GM12878 (cell line): Measurements from ENCODE around the gene SHISA6. TPM values are rescaled to one million over a fixed set of nuclear protein-coding genes. Genes with fewer than 3 reads are reported as not detected.
A peak's percentile ranks its signal among the peaks of the same experiment; 100 is the strongest.

ENCODE experiments used
- ATAC-seq: fragments of 200-7000 bp; cut with Tn5 transposase; 3 replicates; pipeline ENCODE4 v1.9.1; 2020; ENCODE audit warnings: mild to moderate bottlenecking, moderate library complexity
- BruUV-seq: library from RNA; stranded (reverse); fragments of 400-500 nt; replicated peaks from 2 replicates; lab custom pipeline; 2021; lab: Mats Ljungman, UMichigan
- CTCF ChIA-PET: fragments of 300-600 bp; sonication (Branson Sonifier 250); formaldehyde crosslinking; extraction: SDS; loops from one replicate; lab custom pipeline; 2021; ENCODE audit warnings: inconsistent platforms; lab: Yijun Ruan, JAX
- POLR2A ChIA-PET: fragments of 350-600 bp; formaldehyde crosslinking; extraction: SDS; loops from one replicate; lab custom pipeline; 2021; ENCODE audit warnings: inconsistent platforms; lab: Charles Lee
- RAD21 ChIA-PET: fragments of 300-600 bp; sonication (Branson Sonifier 250); formaldehyde crosslinking; loops from one replicate; lab custom pipeline; 2023; ENCODE audit warnings: antibody characterized with exemption; ENCODE audit not compliant: unreplicated experiment; lab: Charles Lee
- SMC1A ChIA-PET: fragments of 300-600 bp; sonication (Branson Sonifier 250); formaldehyde crosslinking; loops from one replicate; lab custom pipeline; 2023; ENCODE audit not compliant: unreplicated experiment, uncharacterized antibody; lab: Charles Lee
- DNase-seq: peaks from one replicate; pipeline ENCODE4 v3.0.0-alpha.2; 2011; ENCODE audit warnings: low read depth, low spot score
- FAIRE-seq: peaks from 3 replicates; lab custom pipeline; 2011; peaks lifted over from hg19 to GRCh38; lab: Jason Lieb, UNC
- H2AFZ ChIP-seq: 2 replicates; pipeline ENCODE4 v1.6.0; 2011; ENCODE audit warnings: low read depth, low read length, control low read depth; ENCODE audit not compliant: control insufficient read depth
- H3K27ac ChIP-seq: 2 replicates; pipeline ENCODE4 v1.5.1; 2011; ENCODE audit warnings: control low read depth; ENCODE audit not compliant: control insufficient read depth, insufficient read depth
- H3K27me3 ChIP-seq, 2 experiments: replicated peaks in 1 of 2; 2 replicates each; pipeline versions ENCODE4 v1.6.0 to v1.6.1; 2011; ENCODE audit warnings: low read length in 1 of 2; ENCODE audit not compliant: control insufficient read depth in 2 of 2, insufficient read depth in 2 of 2
- H3K36me3 ChIP-seq, 2 experiments: 2 replicates each; pipeline ENCODE4 v1.5.1; 2011; ENCODE audit warnings: low read length in 1 of 2; ENCODE audit not compliant: control insufficient read depth in 2 of 2, insufficient read depth in 2 of 2
- H3K4me1 ChIP-seq: 2 replicates; pipeline ENCODE4 v1.6.1; 2011; ENCODE audit warnings: mild to moderate bottlenecking, low read length, moderate library complexity, mixed read lengths; ENCODE audit not compliant: control insufficient read depth, insufficient read depth
- H3K4me2 ChIP-seq: 2 replicates; pipeline ENCODE4 v1.6.0; 2011; ENCODE audit warnings: control low read depth; ENCODE audit not compliant: control insufficient read depth, insufficient read depth
- H3K4me3 ChIP-seq: fragments of 200-600 bp; sonication (generic); 2 replicates; pipeline ENCODE4 v1.5.1; 2016
- H3K79me2 ChIP-seq: 2 replicates; pipeline ENCODE4 v1.6.0; 2011; ENCODE audit warnings: low read length; ENCODE audit not compliant: control insufficient read depth, insufficient read depth
- H3K9ac ChIP-seq: 2 replicates; pipeline ENCODE4 v1.8.0; 2011; ENCODE audit warnings: low read length, control low read depth, mixed read lengths; ENCODE audit not compliant: control insufficient read depth, insufficient read depth
- H3K9me3 ChIP-seq: replicated peaks from 3 replicates; pipeline ENCODE4 v1.5.1; 2011; ENCODE audit warnings: mild to moderate bottlenecking, low read length; ENCODE audit not compliant: control insufficient read depth, insufficient read depth
- H4K20me1 ChIP-seq: 2 replicates; pipeline ENCODE4 v1.6.0; 2011; ENCODE audit not compliant: control insufficient read depth, insufficient read depth
- CHD4 ChIP-seq: fragments of 200-600 bp; sonication (generic); IDR thresholded peaks from 2 replicates; pipeline ENCODE4 v1.6.1; 2016; ENCODE audit warnings: mild to moderate bottlenecking
- MEF2B ChIP-seq: fragments of 450-650 bp; IDR thresholded peaks from 2 replicates; pipeline ENCODE4 v1.6.1; 2018; ENCODE audit warnings: mild to moderate bottlenecking, moderate library complexity; ENCODE audit not compliant: partially characterized antibody, poor library complexity, severe bottlenecking
- TCF3 ChIP-seq: IDR thresholded peaks from 2 replicates; pipeline ENCODE4 v1.6.1; 2012; ENCODE audit warnings: low read depth, mild to moderate bottlenecking, low read length, borderline replicate concordance; ENCODE audit not compliant: insufficient read depth
- WRNIP1 ChIP-seq: IDR thresholded peaks from 2 replicates; pipeline ENCODE4 v1.6.1; 2011; ENCODE audit warnings: low read depth, low read length, improper control_type of control experiment, borderline replicate concordance
- WGBS: methylation state at CpG from one replicate; pipeline ENCODE4 v1.1.6; 2016; ENCODE audit warnings: low lambda C conversion rate; ENCODE audit not compliant: insufficient replicate concordance, insufficient coverage; ENCODE audit errors: missing lambda C conversion rate; 5-methylcytosine and 5-hydroxymethylcytosine counted together
- in situ Hi-C: fragments of 300-500 bp; cut with MboI; formaldehyde crosslinking; loops from 9 replicates; pipeline ENCODE4 v1.14.3; 2018; ENCODE audit warnings: mixed read lengths
- intact Hi-C: fragments of 100-400 bp; cut with micrococcal nuclease; formaldehyde crosslinking; loops from one replicate; pipeline ENCODE4 v1.14.2; 2022; ENCODE audit not compliant: unreplicated experiment
- polyA plus RNA-seq, 11 experiments: library from polyadenylated mRNA; depleted of rRNA in 4 of 11; unstranded in 6 of 11; stranded (reverse) in 5 of 11; fragments of >200 nt; fragmentation: Nextera tagmentation in 4 of 11; fragmentation: Illumina TruSeq in 1 of 11; extraction: Ambion mirVana in 4 of 11; extraction: Trizol in 1 of 11; gene quantifications; 1 replicate in 1 of 11; 2 replicates in 10 of 11; pipeline versions ENCODE4 v1.2.1 to v1.2.3, GENCODE V29; 2011 to 2016; ENCODE audit warnings: inconsistent platforms in 2 of 11, missing spikeins in 2 of 11, low read depth in 1 of 11
- total RNA-seq, 4 experiments: library from RNA; depleted of rRNA in 3 of 4; stranded (reverse); fragments of >200 nt in 3 of 4; fragmentation: Illumina TruSeq in 1 of 4; extraction: Trizol in 1 of 4; gene quantifications; 2 replicates each; pipeline versions ENCODE4 v1.2.1 to v1.2.3, GENCODE V29; 2013 to 2021
- TF ChIP-seq, protein P1 (sequence below): fragments of 450-650 bp; IDR thresholded peaks from 2 replicates; pipeline ENCODE4 v1.6.1; 2017; ENCODE audit warnings: mild to moderate bottlenecking, moderate library complexity
- TF ChIP-seq, protein P2 (sequence below), 3 experiments: IDR thresholded peaks in 2 of 3; conservative IDR thresholded peaks in 1 of 3; 2 replicates each; pipeline ENCODE4 v1.5.1; 2011; ENCODE audit warnings: low read depth in 3 of 3, low read length in 3 of 3, mild to moderate bottlenecking in 3 of 3, control low read depth in 2 of 3, moderate library complexity in 2 of 3, inconsistent platforms in 1 of 3, mixed read lengths in 1 of 3; ENCODE audit not compliant: control insufficient read depth in 2 of 3, insufficient read depth in 1 of 3; ENCODE audit errors: extremely low read depth in 1 of 3
- TF ChIP-seq, protein P3 (sequence below): fragments of 450-650 bp; IDR thresholded peaks from 2 replicates; pipeline ENCODE4 v1.6.1; 2016; ENCODE audit warnings: mild to moderate bottlenecking

Gene SHISA6
- total and polyA plus RNA-seq, 10 of the 15 experiments (the other 5 are each of a cell fraction or from before 2014, with no cell fraction given) = not detected

DNA sequence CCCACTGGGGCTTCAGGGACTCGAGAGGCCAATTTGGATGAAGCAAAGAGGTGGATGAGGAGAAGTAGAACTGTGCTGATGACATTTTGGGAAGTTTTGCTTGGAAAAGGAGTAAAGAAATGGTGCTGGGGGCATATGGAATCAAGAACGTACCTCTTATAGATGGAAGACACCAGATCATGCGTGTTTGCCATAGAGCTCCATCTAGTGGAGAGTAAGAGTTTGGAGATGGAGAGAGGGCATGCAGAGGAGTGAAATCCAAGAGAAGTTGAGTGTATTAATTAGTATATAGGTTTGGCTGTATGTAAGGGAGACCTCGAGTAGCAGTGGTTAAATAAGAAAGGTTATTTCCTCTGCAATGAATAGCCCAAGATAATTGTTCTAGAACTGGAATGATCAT is 56.0 kb downstream of the SHISA6 start:
- RAD21 ChIA-PET = no interaction called here
- Histone ChIP-seq H3K79me2 (no peaks in the 10 kb centered on the region), H3K27me3 (no peaks in the 10 kb centered on the region), H3K4me1 (no peaks in the 10 kb centered on the region), H4K20me1 (no peaks in the 10 kb centered on the region), H3K36me3 (no peaks in the 10 kb centered on the region), H3K4me3 (no peak overlapping the region), H3K4me2 (no peak overlapping the region), H3K9ac (no peak overlapping the region)
- no TSS peak for BruUV-seq
- WGBS = 25% methylated on average over 4 of the region's 4 CpGs
- no peak for FAIRE-seq
- ATAC-seq = no peak
- no peak for DNase-seq
- CTCF ChIA-PET = interaction anchor here (1.1 to 3.5 kb wide), 3 partner anchors 18 to 421 kb away, joined by 3 to 18 read pairs (median 3); no protein-coding TSS in a partner anchor
- POLR2A ChIA-PET = no interaction called here
- in situ Hi-C loops = loop anchor here (25.0 kb wide), 4 partner anchors 285 to 1465 kb away; no protein-coding TSS in a partner anchor
- TF ChIP-seq TCF3 = no peak
- no peak for TF ChIP-seq MEF2B
- TF ChIP-seq, protein P1, sequence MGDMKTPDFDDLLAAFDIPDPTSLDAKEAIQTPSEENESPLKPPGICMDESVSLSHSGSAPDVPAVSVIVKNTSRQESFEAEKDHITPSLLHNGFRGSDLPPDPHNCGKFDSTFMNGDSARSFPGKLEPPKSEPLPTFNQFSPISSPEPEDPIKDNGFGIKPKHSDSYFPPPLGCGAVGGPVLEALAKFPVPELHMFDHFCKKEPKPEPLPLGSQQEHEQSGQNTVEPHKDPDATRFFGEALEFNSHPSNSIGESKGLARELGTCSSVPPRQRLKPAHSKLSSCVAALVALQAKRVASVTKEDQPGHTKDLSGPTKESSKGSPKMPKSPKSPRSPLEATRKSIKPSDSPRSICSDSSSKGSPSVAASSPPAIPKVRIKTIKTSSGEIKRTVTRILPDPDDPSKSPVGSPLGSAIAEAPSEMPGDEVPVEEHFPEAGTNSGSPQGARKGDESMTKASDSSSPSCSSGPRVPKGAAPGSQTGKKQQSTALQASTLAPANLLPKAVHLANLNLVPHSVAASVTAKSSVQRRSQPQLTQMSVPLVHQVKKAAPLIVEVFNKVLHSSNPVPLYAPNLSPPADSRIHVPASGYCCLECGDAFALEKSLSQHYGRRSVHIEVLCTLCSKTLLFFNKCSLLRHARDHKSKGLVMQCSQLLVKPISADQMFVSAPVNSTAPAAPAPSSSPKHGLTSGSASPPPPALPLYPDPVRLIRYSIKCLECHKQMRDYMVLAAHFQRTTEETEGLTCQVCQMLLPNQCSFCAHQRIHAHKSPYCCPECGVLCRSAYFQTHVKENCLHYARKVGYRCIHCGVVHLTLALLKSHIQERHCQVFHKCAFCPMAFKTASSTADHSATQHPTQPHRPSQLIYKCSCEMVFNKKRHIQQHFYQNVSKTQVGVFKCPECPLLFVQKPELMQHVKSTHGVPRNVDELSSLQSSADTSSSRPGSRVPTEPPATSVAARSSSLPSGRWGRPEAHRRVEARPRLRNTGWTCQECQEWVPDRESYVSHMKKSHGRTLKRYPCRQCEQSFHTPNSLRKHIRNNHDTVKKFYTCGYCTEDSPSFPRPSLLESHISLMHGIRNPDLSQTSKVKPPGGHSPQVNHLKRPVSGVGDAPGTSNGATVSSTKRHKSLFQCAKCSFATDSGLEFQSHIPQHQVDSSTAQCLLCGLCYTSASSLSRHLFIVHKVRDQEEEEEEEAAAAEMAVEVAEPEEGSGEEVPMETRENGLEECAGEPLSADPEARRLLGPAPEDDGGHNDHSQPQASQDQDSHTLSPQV = no peak
- TF ChIP-seq, protein P2, sequence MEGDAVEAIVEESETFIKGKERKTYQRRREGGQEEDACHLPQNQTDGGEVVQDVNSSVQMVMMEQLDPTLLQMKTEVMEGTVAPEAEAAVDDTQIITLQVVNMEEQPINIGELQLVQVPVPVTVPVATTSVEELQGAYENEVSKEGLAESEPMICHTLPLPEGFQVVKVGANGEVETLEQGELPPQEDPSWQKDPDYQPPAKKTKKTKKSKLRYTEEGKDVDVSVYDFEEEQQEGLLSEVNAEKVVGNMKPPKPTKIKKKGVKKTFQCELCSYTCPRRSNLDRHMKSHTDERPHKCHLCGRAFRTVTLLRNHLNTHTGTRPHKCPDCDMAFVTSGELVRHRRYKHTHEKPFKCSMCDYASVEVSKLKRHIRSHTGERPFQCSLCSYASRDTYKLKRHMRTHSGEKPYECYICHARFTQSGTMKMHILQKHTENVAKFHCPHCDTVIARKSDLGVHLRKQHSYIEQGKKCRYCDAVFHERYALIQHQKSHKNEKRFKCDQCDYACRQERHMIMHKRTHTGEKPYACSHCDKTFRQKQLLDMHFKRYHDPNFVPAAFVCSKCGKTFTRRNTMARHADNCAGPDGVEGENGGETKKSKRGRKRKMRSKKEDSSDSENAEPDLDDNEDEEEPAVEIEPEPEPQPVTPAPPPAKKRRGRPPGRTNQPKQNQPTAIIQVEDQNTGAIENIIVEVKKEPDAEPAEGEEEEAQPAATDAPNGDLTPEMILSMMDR (IDR thresholded peaks at IDR 0.05 in 2 of 3, conservative IDR thresholded peaks at IDR 0.05 in 1 of 3; ENCODE audit: control insufficient read depth in 2 of 3, extremely low read depth in 1 of 3, insufficient read depth in 1 of 3, low read depth in 3 of 3, low read length in 3 of 3) = peak in 1 of 3 experiments; percentile 18; a peak in 1 of 6 replicates
- TF ChIP-seq CHD4 = no peak
- TF ChIP-seq, protein P3, sequence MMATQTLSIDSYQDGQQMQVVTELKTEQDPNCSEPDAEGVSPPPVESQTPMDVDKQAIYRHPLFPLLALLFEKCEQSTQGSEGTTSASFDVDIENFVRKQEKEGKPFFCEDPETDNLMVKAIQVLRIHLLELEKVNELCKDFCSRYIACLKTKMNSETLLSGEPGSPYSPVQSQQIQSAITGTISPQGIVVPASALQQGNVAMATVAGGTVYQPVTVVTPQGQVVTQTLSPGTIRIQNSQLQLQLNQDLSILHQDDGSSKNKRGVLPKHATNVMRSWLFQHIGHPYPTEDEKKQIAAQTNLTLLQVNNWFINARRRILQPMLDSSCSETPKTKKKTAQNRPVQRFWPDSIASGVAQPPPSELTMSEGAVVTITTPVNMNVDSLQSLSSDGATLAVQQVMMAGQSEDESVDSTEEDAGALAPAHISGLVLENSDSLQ = no peak
- no peak for TF ChIP-seq WRNIP1
- TF ChIP-seq, all 136 proteins: peak for 1
- intact Hi-C loops = loop anchor here (2.0 kb wide), 1 partner anchor 420 kb away; no protein-coding TSS in a partner anchor
- Histone ChIP-seq H3K27ac (no peak overlapping the region), H2AFZ (no peak overlapping the region), H3K9me3 (no peaks in the 10 kb centered on the region; the same call in 2 of the 3 replicates)
- SMC1A ChIA-PET = interaction anchor here (0.8 kb wide), 1 partner anchor 650 kb away, joined by 3 read pairs; no protein-coding TSS in a partner anchor
